Hepatocyte (in vitro differentiated cells): ENCODE results near the gene KIF27. TPM values are rescaled to one million over a fixed set of nuclear protein-coding genes. Genes with fewer than 3 reads are reported as not detected.
"Not testable (repeated sequence)": the region's sequence is repeated elsewhere in the genome, so short reads cannot be mapped to it uniquely, and the experiment has no call there.

Source experiments
- DNase-seq: peaks from one replicate; pipeline ENCODE4 v3.0.0-alpha.2; 2016; ENCODE audit warnings: low spot score
- H2AFZ ChIP-seq: fragments of 200-600 bp; sonication (generic); 2 replicates; pipeline ENCODE4 v1.6.0; 2016; ENCODE audit warnings: antibody characterized with exemption, mild to moderate bottlenecking
- H3K27ac ChIP-seq: fragments of 200-600 bp; sonication (generic); 2 replicates; pipeline ENCODE4 v1.5.1; 2016; ENCODE audit warnings: mild to moderate bottlenecking
- H3K27me3 ChIP-seq: fragments of 200-600 bp; sonication (generic); 2 replicates; pipeline ENCODE4 v1.6.1; 2016
- H3K36me3 ChIP-seq: fragments of 200-600 bp; sonication (generic); replicated peaks from 2 replicates; pipeline ENCODE4 v1.5.1; 2016; ENCODE audit warnings: low read depth; ENCODE audit not compliant: insufficient read depth
- H3K4me1 ChIP-seq: fragments of 200-600 bp; sonication (generic); 2 replicates; pipeline ENCODE4 v1.5.1; 2016; ENCODE audit warnings: mild to moderate bottlenecking, moderate library complexity; ENCODE audit not compliant: insufficient read depth
- H3K4me2 ChIP-seq: fragments of 200-600 bp; sonication (generic); 2 replicates; pipeline ENCODE4 v1.6.0; 2016
- H3K4me3 ChIP-seq: fragments of 200-600 bp; sonication (generic); 2 replicates; pipeline ENCODE4 v1.5.1; 2016; ENCODE audit warnings: mild to moderate bottlenecking
- H3K79me2 ChIP-seq: fragments of 200-600 bp; sonication (generic); 2 replicates; pipeline ENCODE4 v1.6.0; 2017; ENCODE audit warnings: mild to moderate bottlenecking
- H3K9me2 ChIP-seq: fragments of 200-600 bp; sonication (generic); replicated peaks from 2 replicates; pipeline ENCODE4 v1.6.0; 2017; ENCODE audit warnings: mild to moderate bottlenecking; ENCODE audit not compliant: insufficient read depth
- H3K9me3 ChIP-seq: fragments of 200-600 bp; sonication (generic); 2 replicates; pipeline ENCODE4 v1.5.1; 2016; ENCODE audit warnings: low read depth, mild to moderate bottlenecking
- H4K20me1 ChIP-seq: fragments of 200-600 bp; sonication (generic); 2 replicates; pipeline ENCODE4 v1.6.0; 2016; ENCODE audit warnings: mild to moderate bottlenecking; ENCODE audit not compliant: insufficient read depth, poor library complexity, severe bottlenecking
- CTCF ChIP-seq: fragments of 200-600 bp; sonication (generic); IDR thresholded peaks from 2 replicates; pipeline ENCODE4 v1.5.1; 2016; ENCODE audit warnings: antibody characterized with exemption, mild to moderate bottlenecking; ENCODE audit not compliant: poor library complexity
- EZH2 ChIP-seq: fragments of 200-600 bp; sonication (generic); IDR thresholded peaks from 2 replicates; pipeline ENCODE4 v1.6.1; 2016; ENCODE audit warnings: antibody characterized with exemption, mild to moderate bottlenecking, borderline replicate concordance
- EZH2phosphoT487 ChIP-seq: fragments of 200-600 bp; sonication (generic); IDR thresholded peaks from one replicate; pipeline ENCODE4 v1.6.1; 2018; ENCODE audit warnings: antibody characterized with exemption, mild to moderate bottlenecking, low read depth, moderate library complexity; ENCODE audit not compliant: unreplicated experiment, severe bottlenecking
- WGBS: methylation state at CpG from one replicate; pipeline ENCODE4 v1.1.6; 2016; ENCODE audit warnings: low lambda C conversion rate; ENCODE audit errors: missing lambda C conversion rate; 5-methylcytosine and 5-hydroxymethylcytosine counted together
- polyA plus RNA-seq: library from polyadenylated mRNA; unstranded; fragments of >200 nt; fragmentation: Nextera tagmentation; extraction: Ambion mirVana; gene quantifications from 2 replicates; pipeline ENCODE4 v1.2.1, GENCODE V29; 2016
- total RNA-seq: library from RNA; depleted of rRNA; stranded (reverse); fragments of >200 nt; gene quantifications from 2 replicates; pipeline ENCODE4 v1.2.3, GENCODE V29; 2014

KIF27 gene
- total and polyA plus RNA-seq, 2 experiments from 2014 or later, result 4.6 to 6.2 TPM

GRCh38 chr9:83956436-83957247, 35.4 kb upstream of the KIF27 start:
- Histone ChIP-seq H3K36me3 (no peaks in the 10 kb centered on the region), H3K4me1 (no peaks in the 10 kb centered on the region), H3K27ac (no peak overlapping the region), H3K27me3 (no peaks in the 10 kb centered on the region), H3K9me2 (no peaks in the 10 kb centered on the region), H3K9me3 (no peaks in the 10 kb centered on the region), H2AFZ (no peak overlapping the region), H4K20me1 (no peaks in the 10 kb centered on the region), H3K4me3 (no peak overlapping the region), H3K79me2 (no peaks in the 10 kb centered on the region), H3K4me2 (no peak overlapping the region)
- 94% methylated on average over 53 of the region's 57 CpGs for WGBS
- DNase-seq, result no peak
- TF ChIP-seq EZH2, result no peak
- no peak for TF ChIP-seq CTCF
- TF ChIP-seq EZH2phosphoT487, result no peak

DNA sequence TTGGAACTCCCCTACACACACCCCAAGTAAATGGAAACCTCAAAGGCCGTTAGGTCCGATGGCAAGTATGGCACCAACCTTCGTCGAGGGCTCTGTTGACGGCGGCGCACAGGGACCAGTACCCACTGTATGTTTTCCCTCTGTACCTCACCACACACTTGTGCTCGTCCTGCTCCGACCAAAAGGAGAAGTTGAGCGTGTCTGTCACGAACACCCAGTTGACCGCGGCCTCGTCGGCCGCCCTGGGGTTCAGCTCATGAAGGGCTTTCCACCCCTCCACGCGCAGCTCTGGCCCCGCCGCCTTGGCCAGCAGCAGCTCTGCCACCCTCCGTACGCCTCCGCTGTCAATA, 34.8 kb upstream of the KIF27 start:
- no peak overlapping the region for H3K27ac ChIP-seq
- no peaks in the 10 kb centered on the region for H3K9me2 ChIP-seq
- no peak overlapping the region for H3K4me3 ChIP-seq
- TF ChIP-seq EZH2, result no peak
- no peak for TF ChIP-seq EZH2phosphoT487
- TF ChIP-seq CTCF, result no peak
- H3K27me3 ChIP-seq, result no peaks in the 10 kb centered on the region
- no peak overlapping the region for H3K4me2 ChIP-seq
- H3K79me2 ChIP-seq, result no peaks in the 10 kb centered on the region
- no peaks in the 10 kb centered on the region for H4K20me1 ChIP-seq
- no peak overlapping the region for H2AFZ ChIP-seq
- no peaks in the 10 kb centered on the region for H3K4me1 ChIP-seq
- 95% methylated on average over 23 of the region's 23 CpGs for WGBS
- H3K9me3 ChIP-seq, result no peaks in the 10 kb centered on the region
- no peak for DNase-seq
- H3K36me3 ChIP-seq, result no peaks in the 10 kb centered on the region

GRCh38 chr9:83948096-83948495, 26.9 kb upstream of the KIF27 start:
- not testable (repeated sequence) for H3K27me3 ChIP-seq, H3K36me3 ChIP-seq, H3K9me2 ChIP-seq, H4K20me1 ChIP-seq, H3K79me2 ChIP-seq, DNase-seq, H2AFZ ChIP-seq, H3K4me1 ChIP-seq, H3K4me3 ChIP-seq, H3K9me3 ChIP-seq, H3K4me2 ChIP-seq, H3K27ac ChIP-seq
- no CpG with 5 or more reads among the region's 39 CpGs for WGBS

- Histone ChIP-seq H4K20me1 (no peaks in the 10 kb centered on the region), H3K4me1 (no peaks in the 10 kb centered on the region), H2AFZ (no peak overlapping the region), H3K9me2 (no peaks in the 10 kb centered on the region), H3K4me2 (no peak overlapping the region), H3K9me3 (no peaks in the 10 kb centered on the region), H3K27me3 (no peaks in the 10 kb centered on the region), H3K79me2 (no peaks in the 10 kb centered on the region), H3K27ac (no peak overlapping the region), H3K4me3 (no peak overlapping the region), H3K36me3 (no peaks in the 10 kb centered on the region)
- TF ChIP-seq CTCF (no peak), EZH2phosphoT487 (no peak), EZH2 (no peak)
- no peak for DNase-seq
- 74% methylated on average over 5 of the region's 5 CpGs for WGBS
These were observed 19.5 kb upstream of the KIF27 start for GRCh38 chr9:83940590-83941303.
